Measurements from ENCODE around the gene GALNT15. TPM values are rescaled to one million over a fixed set of nuclear protein-coding genes. Genes with fewer than 3 reads are reported as not detected.

The GALNT15 gene
- total RNA-seq, 4 donors from 2014 or later, result 18.6 to 196 (median 89.0) TPM

DNA sequence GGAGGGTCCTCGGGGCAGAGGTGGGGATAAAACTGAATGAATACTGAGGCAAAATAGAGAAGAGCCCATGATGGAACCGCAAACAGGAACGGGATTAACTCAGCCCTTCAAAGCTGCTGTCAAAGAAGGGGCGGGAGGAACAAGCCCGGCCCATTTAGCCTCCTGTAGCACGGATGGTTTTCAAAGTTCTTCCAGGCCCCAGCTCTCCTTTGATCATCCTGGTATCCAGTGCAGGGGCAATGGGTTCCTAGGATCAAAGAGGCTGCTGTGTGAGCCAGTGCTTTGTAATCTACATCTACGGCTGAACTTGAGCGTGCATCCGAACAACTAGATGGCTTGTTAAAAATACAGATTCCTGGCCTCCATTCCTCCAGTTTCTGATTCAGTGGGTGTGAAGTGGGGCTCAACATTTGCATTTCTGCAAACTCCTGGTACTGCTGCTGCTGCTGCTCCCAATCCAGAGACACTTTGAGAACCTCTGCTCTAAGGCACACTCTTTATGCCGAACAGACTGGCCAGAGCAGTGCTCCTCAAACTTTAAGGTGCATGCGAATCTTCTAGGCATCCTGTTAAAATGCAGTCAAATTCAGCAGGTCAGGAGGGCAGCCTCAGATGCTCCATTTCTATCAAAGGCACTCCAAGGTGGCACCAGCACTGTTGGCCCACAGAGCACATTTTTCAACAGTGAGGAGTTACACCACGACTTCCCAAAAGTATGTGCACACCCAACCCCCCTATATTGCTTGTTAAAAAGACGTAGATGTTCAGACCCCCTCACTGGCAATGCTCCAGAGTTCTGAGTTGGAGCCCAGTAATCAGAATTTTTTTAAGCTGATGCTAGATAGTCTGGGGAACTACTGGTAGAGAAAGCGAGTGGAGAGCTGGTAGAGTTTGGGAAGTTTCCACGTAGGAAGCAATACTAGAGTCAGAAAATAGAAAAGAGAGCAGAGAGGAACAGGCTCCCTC, 5.6 kb downstream of the GALNT15 start:
- no peaks in the 10 kb centered on the region for H3K4me1 ChIP-seq
- no peaks in the 10 kb centered on the region for H3K36me3 ChIP-seq
- no peak overlapping the region for H3K27ac ChIP-seq
- H3K9me3 ChIP-seq, result no peaks in the 10 kb centered on the region
- no peak for TF ChIP-seq POLR2A (IDR thresholded peaks at IDR 0.05)
- TF ChIP-seq, protein P1, sequence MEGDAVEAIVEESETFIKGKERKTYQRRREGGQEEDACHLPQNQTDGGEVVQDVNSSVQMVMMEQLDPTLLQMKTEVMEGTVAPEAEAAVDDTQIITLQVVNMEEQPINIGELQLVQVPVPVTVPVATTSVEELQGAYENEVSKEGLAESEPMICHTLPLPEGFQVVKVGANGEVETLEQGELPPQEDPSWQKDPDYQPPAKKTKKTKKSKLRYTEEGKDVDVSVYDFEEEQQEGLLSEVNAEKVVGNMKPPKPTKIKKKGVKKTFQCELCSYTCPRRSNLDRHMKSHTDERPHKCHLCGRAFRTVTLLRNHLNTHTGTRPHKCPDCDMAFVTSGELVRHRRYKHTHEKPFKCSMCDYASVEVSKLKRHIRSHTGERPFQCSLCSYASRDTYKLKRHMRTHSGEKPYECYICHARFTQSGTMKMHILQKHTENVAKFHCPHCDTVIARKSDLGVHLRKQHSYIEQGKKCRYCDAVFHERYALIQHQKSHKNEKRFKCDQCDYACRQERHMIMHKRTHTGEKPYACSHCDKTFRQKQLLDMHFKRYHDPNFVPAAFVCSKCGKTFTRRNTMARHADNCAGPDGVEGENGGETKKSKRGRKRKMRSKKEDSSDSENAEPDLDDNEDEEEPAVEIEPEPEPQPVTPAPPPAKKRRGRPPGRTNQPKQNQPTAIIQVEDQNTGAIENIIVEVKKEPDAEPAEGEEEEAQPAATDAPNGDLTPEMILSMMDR (IDR thresholded peaks at IDR 0.05), result no peak
- no peaks in the 10 kb centered on the region for H3K27me3 ChIP-seq
- no peak overlapping the region for H3K4me3 ChIP-seq
- no peak for DNase-seq

DNA sequence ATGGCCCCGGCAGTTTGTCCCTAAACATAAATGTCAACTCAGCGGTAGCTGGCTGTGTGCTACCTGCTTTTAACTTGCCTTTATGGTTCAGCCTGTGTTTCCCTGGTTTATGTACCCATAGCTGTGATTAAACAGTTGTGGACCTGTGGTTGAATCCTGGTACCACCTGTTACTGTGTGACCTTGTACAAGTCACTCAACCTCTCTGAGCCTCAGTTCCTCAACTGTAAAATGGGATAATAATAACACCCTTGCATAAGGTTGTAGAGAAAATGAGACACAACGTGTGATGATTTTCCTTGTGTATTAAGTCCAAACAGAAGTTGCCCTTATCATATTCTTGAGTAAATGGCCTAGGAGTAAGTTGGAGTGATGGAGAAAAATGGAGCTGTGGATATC, 6.3 kb downstream of the GALNT15 start:
- Histone ChIP-seq H3K36me3 (no peaks in the 10 kb centered on the region), H3K27me3 (no peaks in the 10 kb centered on the region), H3K9me3 (no peaks in the 10 kb centered on the region), H3K4me3 (no peak overlapping the region), H3K27ac (peak overlapping the region in 1 of 4 donors; percentile 7), H3K4me1 (no peaks in the 10 kb centered on the region)
- TF ChIP-seq, protein P1 (IDR thresholded peaks at IDR 0.05), result no peak
- no peak for DNase-seq

DNA sequence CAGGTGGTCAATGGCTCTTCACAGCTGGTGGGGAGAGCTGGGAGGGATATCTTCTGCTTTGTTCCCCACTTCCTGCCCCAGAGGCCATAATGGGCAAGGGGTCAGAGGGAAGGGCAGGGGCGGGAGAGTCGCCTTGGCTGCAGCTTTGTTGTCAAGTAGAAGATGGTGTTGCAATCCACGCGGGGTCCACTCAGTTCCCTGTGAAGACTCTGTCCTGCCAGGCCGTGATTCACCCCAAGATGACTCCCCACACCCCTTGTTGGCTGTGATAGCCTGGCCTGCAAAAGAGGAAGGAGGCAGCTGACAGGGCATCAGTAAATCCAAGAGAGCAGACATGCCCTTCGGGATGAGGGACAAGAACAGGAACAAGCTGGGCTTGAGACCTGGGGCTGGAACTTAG, 6.9 kb downstream of the GALNT15 start:
- Histone ChIP-seq H3K4me3 (no peak overlapping the region), H3K36me3 (no peaks in the 10 kb centered on the region), H3K27ac (peak overlapping the region in 1 of 4 donors; percentile 19), H3K4me1 (no peaks in the 10 kb centered on the region), H3K9me3 (no peaks in the 10 kb centered on the region), H3K27me3 (no peaks in the 10 kb centered on the region)
- DNase-seq, result peak in 1 of 3 donors; percentile 78
- TF ChIP-seq, protein P1 (IDR thresholded peaks at IDR 0.05), result no peak
- TF ChIP-seq POLR2A (IDR thresholded peaks at IDR 0.05), result no peak

DNA sequence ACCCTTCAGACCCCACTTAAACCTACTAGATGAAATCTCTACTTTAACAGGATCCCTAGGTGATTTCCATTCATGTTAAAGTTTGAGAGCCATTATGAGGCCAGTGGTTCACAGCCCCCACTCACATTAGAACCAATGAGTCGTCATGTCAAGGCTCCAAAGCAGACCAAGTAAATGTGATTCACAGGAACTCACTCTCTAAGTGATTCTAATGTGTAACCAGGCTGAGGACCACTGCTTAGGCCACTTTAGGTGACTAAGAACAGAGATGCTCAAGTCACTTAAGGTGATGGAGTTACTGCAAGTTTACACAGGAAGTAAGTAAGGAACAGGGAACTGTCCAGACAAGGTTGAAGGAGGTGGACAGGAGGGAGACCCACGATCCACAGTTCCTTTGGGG, 7.7 kb downstream of the GALNT15 start:
- TF ChIP-seq, protein P1 (IDR thresholded peaks at IDR 0.05), result no peak
- TF ChIP-seq POLR2A (IDR thresholded peaks at IDR 0.05), result no peak
- H3K36me3 ChIP-seq, result no peaks in the 10 kb centered on the region
- H3K27ac ChIP-seq, result no peak overlapping the region
- no peak for DNase-seq
- H3K4me3 ChIP-seq, result no peak overlapping the region
- H3K9me3 ChIP-seq, result no peaks in the 10 kb centered on the region
- no peaks in the 10 kb centered on the region for H3K27me3 ChIP-seq
- H3K4me1 ChIP-seq, result no peaks in the 10 kb centered on the region

DNA sequence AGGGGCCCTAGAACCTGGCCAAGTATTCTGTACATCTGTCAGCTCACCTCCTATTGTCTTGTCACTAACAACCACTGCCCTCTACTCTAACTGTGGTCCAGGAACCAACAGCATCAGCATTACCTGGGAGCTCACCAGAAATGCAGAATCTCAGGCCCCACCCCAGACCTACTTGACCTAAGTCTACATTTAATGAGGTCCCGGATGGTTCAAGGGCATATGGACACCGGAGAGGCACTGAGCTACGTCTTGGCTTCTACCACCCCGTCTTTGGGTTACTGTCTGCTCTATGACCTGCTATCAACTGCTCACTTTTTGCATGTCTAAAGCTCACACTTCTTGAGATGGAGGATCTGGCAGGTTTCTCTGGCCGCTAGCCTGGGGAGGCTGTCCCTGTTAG, 8.1 kb downstream of the GALNT15 start:
- no peaks in the 10 kb centered on the region for H3K36me3 ChIP-seq
- H3K4me3 ChIP-seq, result no peak overlapping the region
- H3K27ac ChIP-seq, result no peak overlapping the region
- no peaks in the 10 kb centered on the region for H3K9me3 ChIP-seq
- H3K4me1 ChIP-seq, result no peaks in the 10 kb centered on the region
- no peak for DNase-seq
- TF ChIP-seq, protein P1 (IDR thresholded peaks at IDR 0.05), result no peak
- TF ChIP-seq POLR2A (IDR thresholded peaks at IDR 0.05), result no peak
- H3K27me3 ChIP-seq, result no peaks in the 10 kb centered on the region

All from Peyer's patch (tissue), 4 donors.